TTC549 (cell line): ENCODE results near the gene ITPRID2.

ENCODE experiments used
- FAIRE-seq: peaks from 2 replicates; lab custom pipeline; 2012; peaks lifted over from hg19 to GRCh38; lab: Jason Lieb, UNC

ITPRID2 gene

GRCh38 chr2:181882246-181883020 lies 9.1 kb upstream of the ITPRID2 start:
- FAIRE-seq, result no peak

GRCh38 chr2:181884601-181885000 lies 6.9 kb upstream of the ITPRID2 start:
- no peak for FAIRE-seq

- no peak for FAIRE-seq
These were observed 6.4 kb upstream of the ITPRID2 start for GRCh38 chr2:181885096-181885495.

- no peak for FAIRE-seq
These were observed 5.3 kb upstream of the ITPRID2 start for GRCh38 chr2:181886192-181886591.

GRCh38 chr2:181887045-181887444 lies 4.5 kb upstream of the ITPRID2 start:
- FAIRE-seq, result no peak

GRCh38 chr2:181889776-181890175 lies 1.8 kb upstream of the ITPRID2 start:
- FAIRE-seq, result no peak

GRCh38 chr2:181890271-181890670 lies 1.3 kb upstream of the ITPRID2 start:
- FAIRE-seq, result no peak

GRCh38 chr2:181891966-181892798 lies 652 bp downstream of the ITPRID2 start:
- no peak for FAIRE-seq

- no peak for FAIRE-seq
These were observed 1.4 kb downstream of the ITPRID2 start for GRCh38 chr2:181892799-181893435.

- FAIRE-seq, result no peak
These were observed 2.9 kb downstream of the ITPRID2 start for GRCh38 chr2:181894381-181894780.

- FAIRE-seq, result no peak
These were observed 4.3 kb downstream of the ITPRID2 start for GRCh38 chr2:181895818-181896217.

- no peak for FAIRE-seq
These were observed 4.8 kb downstream of the ITPRID2 start for GRCh38 chr2:181896286-181896685.

- no peak for FAIRE-seq
These were observed 8.6 kb downstream of the ITPRID2 start for GRCh38 chr2:181900007-181900651.

- no peak for FAIRE-seq
These were observed 11.1 kb downstream of the ITPRID2 start for GRCh38 chr2:181902625-181903024.

GRCh38 chr2:181904022-181904632 lies 12.6 kb downstream of the ITPRID2 start:
- FAIRE-seq, result peak; percentile 73

- FAIRE-seq, result no peak
These were observed 15.5 kb downstream of the ITPRID2 start for GRCh38 chr2:181907057-181907456.

GRCh38 chr2:181907635-181908034 lies 16.1 kb downstream of the ITPRID2 start:
- FAIRE-seq, result no peak

GRCh38 chr2:181910028-181910831 lies 18.7 kb downstream of the ITPRID2 start:
- FAIRE-seq, result no peak

- FAIRE-seq, result no peak
These were observed 20.3 kb downstream of the ITPRID2 start for GRCh38 chr2:181911830-181912229.

GRCh38 chr2:181915102-181915501 lies 23.6 kb downstream of the ITPRID2 start:
- FAIRE-seq, result no peak
